ENCODE measurements around the gene ZNF584.

ZNF584 gene

DNA sequence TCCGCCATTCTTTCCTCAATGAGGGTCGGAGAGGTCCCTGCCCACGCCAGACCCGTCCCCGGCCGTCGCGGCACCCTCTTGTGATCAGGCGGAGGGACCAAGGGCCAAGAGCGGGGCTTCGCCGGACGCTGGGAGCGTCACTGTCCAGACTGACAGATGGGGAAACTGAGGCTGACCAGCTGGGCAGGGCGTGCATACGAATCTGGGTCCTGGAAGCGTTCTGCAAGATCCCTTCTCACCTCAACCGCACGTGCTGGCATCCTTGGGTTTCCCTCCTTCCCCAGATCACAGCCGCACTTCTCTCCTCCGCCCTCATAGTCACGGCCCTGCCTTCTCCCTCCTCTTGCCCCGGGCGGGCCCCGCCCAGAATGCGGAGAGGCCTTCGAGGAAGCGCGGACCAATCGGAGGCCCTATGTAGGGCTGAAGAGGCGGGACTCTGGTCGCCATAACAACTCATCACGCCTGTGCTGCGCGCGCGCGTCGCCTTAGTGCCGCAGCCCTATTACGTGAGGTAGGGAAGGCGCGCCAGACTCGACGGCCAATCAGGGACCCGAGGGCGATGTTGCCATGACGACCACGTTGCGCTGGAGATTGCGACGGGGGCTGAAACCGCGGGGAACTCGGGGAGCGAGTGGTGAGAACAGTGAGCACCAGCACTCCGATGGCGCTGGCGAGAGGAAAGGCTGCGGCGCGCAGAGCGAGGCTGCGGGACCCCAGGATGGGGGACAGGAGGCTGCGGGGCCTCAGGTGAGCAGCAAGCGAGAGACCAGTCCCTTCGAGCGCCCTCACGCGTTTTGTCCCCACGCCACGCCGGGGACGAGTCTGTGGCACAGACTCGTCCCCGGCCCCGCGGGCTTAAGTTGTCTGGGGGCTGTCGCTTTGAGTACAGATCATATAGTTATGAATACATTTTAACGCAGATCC, 7.3 kb upstream of the ZNF584 start (continued):
- TF ChIP-seq, protein P1, sequence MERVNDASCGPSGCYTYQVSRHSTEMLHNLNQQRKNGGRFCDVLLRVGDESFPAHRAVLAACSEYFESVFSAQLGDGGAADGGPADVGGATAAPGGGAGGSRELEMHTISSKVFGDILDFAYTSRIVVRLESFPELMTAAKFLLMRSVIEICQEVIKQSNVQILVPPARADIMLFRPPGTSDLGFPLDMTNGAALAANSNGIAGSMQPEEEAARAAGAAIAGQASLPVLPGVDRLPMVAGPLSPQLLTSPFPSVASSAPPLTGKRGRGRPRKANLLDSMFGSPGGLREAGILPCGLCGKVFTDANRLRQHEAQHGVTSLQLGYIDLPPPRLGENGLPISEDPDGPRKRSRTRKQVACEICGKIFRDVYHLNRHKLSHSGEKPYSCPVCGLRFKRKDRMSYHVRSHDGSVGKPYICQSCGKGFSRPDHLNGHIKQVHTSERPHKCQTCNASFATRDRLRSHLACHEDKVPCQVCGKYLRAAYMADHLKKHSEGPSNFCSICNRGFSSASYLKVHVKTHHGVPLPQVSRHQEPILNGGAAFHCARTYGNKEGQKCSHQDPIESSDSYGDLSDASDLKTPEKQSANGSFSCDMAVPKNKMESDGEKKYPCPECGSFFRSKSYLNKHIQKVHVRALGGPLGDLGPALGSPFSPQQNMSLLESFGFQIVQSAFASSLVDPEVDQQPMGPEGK (tag by site-specific recombination; IDR thresholded peaks at IDR 0.05) = peak; percentile 77
- TF ChIP-seq ZBTB17 (tag by site-specific recombination; IDR thresholded peaks at IDR 0.05) (peak; percentile 87), KLF10 (tag by site-specific recombination; IDR thresholded peaks at IDR 0.05) (peak; percentile 40; the same call in 1 of the 2 replicates), KLF16 (tag by site-specific recombination; IDR thresholded peaks at IDR 0.05) (peak; percentile 25; the same call in 1 of the 2 replicates), YY1 (tag by site-specific recombination; IDR thresholded peaks at IDR 0.05) (peak; percentile 43; the same call in 1 of the 2 replicates), ZFP37 (tag by site-specific recombination; IDR thresholded peaks at IDR 0.05) (no peak), SP7 (tag by site-specific recombination; IDR thresholded peaks at IDR 0.05) (peak; percentile 34; the same call in 1 of the 2 replicates), SP2 (tag by site-specific recombination; IDR thresholded peaks at IDR 0.05) (peak; percentile 96), ZNF510 (tag by site-specific recombination; IDR thresholded peaks at IDR 0.05; ENCODE audit: insufficient replicate concordance) (no peak), ZNF629 (tag by site-specific recombination; IDR thresholded peaks at IDR 0.05) (0 out of 2 replicates have a peak, but pooled peaks have one; percentile 37), ZIC2 (tag by site-specific recombination; IDR thresholded peaks at IDR 0.05) (peak; percentile 35; the same call in 1 of the 2 replicates), ZNF660 (tag by site-specific recombination; IDR thresholded peaks at IDR 0.05) (0 out of 2 replicates have a peak, but pooled peaks have one; percentile 37), ZNF777 (tag by site-specific recombination; IDR thresholded peaks at IDR 0.05; ENCODE audit: borderline replicate concordance) (peak; percentile 88; the same call in 1 of the 2 replicates), ZNF16 (tag by site-specific recombination; IDR thresholded peaks at IDR 0.05; ENCODE audit: low read depth) (no peak), WT1 (tag by site-specific recombination; IDR thresholded peaks at IDR 0.05) (0 out of 2 replicates have a peak, but pooled peaks have one; percentile 10), ZNF366 (tag by site-specific recombination; conservative IDR thresholded peaks at IDR 0.05) (peak; percentile 87), ZBTB8A (tag by site-specific recombination; IDR thresholded peaks at IDR 0.05) (0 out of 2 replicates have a peak, but pooled peaks have one; percentile 21), ZNF530 (tag by site-specific recombination; IDR thresholded peaks at IDR 0.05; ENCODE audit: low read depth) (no peak), KLF9 (tag by site-specific recombination; IDR thresholded peaks at IDR 0.05; ENCODE audit: low read depth) (peak; percentile 49; the same call in 1 of the 2 replicates)
- TF ChIP-seq, protein P2, sequence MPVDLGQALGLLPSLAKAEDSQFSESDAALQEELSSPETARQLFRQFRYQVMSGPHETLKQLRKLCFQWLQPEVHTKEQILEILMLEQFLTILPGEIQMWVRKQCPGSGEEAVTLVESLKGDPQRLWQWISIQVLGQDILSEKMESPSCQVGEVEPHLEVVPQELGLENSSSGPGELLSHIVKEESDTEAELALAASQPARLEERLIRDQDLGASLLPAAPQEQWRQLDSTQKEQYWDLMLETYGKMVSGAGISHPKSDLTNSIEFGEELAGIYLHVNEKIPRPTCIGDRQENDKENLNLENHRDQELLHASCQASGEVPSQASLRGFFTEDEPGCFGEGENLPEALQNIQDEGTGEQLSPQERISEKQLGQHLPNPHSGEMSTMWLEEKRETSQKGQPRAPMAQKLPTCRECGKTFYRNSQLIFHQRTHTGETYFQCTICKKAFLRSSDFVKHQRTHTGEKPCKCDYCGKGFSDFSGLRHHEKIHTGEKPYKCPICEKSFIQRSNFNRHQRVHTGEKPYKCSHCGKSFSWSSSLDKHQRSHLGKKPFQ (tag by site-specific recombination; IDR thresholded peaks at IDR 0.05) = peak; percentile 81
- TF ChIP-seq, protein P3, sequence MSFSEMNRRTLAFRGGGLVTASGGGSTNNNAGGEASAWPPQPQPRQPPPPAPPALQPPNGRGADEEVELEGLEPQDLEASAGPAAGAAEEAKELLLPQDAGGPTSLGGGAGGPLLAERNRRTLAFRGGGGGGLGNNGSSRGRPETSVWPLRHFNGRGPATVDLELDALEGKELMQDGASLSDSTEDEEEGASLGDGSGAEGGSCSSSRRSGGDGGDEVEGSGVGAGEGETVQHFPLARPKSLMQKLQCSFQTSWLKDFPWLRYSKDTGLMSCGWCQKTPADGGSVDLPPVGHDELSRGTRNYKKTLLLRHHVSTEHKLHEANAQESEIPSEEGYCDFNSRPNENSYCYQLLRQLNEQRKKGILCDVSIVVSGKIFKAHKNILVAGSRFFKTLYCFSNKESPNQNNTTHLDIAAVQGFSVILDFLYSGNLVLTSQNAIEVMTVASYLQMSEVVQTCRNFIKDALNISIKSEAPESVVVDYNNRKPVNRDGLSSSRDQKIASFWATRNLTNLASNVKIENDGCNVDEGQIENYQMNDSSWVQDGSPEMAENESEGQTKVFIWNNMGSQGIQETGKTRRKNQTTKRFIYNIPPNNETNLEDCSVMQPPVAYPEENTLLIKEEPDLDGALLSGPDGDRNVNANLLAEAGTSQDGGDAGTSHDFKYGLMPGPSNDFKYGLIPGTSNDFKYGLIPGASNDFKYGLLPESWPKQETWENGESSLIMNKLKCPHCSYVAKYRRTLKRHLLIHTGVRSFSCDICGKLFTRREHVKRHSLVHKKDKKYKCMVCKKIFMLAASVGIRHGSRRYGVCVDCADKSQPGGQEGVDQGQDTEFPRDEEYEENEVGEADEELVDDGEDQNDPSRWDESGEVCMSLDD (tag by site-specific recombination; IDR thresholded peaks at IDR 0.05) = peak; percentile 41
- TF ChIP-seq, protein P4, sequence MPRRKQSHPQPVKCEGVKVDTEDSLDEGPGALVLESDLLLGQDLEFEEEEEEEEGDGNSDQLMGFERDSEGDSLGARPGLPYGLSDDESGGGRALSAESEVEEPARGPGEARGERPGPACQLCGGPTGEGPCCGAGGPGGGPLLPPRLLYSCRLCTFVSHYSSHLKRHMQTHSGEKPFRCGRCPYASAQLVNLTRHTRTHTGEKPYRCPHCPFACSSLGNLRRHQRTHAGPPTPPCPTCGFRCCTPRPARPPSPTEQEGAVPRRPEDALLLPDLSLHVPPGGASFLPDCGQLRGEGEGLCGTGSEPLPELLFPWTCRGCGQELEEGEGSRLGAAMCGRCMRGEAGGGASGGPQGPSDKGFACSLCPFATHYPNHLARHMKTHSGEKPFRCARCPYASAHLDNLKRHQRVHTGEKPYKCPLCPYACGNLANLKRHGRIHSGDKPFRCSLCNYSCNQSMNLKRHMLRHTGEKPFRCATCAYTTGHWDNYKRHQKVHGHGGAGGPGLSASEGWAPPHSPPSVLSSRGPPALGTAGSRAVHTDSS (tag by site-specific recombination; IDR thresholded peaks at IDR 0.05) = no peak
- TF ChIP-seq, protein P5, sequence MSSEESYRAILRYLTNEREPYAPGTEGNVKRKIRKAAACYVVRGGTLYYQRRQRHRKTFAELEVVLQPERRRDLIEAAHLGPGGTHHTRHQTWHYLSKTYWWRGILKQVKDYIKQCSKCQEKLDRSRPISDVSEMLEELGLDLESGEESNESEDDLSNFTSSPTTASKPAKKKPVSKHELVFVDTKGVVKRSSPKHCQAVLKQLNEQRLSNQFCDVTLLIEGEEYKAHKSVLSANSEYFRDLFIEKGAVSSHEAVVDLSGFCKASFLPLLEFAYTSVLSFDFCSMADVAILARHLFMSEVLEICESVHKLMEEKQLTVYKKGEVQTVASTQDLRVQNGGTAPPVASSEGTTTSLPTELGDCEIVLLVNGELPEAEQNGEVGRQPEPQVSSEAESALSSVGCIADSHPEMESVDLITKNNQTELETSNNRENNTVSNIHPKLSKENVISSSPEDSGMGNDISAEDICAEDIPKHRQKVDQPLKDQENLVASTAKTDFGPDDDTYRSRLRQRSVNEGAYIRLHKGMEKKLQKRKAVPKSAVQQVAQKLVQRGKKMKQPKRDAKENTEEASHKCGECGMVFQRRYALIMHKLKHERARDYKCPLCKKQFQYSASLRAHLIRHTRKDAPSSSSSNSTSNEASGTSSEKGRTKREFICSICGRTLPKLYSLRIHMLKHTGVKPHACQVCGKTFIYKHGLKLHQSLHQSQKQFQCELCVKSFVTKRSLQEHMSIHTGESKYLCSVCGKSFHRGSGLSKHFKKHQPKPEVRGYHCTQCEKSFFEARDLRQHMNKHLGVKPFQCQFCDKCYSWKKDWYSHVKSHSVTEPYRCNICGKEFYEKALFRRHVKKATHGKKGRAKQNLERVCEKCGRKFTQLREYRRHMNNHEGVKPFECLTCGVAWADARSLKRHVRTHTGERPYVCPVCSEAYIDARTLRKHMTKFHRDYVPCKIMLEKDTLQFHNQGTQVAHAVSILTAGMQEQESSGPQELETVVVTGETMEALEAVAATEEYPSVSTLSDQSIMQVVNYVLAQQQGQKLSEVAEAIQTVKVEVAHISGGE (tag by site-specific recombination; conservative IDR thresholded peaks at IDR 0.05; ENCODE audit: low read depth) = peak; percentile 47; the same call in 1 of the 2 replicates
- TF ChIP-seq, protein P6, sequence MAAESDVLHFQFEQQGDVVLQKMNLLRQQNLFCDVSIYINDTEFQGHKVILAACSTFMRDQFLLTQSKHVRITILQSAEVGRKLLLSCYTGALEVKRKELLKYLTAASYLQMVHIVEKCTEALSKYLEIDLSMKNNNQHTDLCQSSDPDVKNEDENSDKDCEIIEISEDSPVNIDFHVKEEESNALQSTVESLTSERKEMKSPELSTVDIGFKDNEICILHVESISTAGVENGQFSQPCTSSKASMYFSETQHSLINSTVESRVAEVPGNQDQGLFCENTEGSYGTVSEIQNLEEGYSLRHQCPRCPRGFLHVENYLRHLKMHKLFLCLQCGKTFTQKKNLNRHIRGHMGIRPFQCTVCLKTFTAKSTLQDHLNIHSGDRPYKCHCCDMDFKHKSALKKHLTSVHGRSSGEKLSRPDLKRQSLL (tag by site-specific recombination; IDR thresholded peaks at IDR 0.05) = no peak
